GM12801 (cell line): Measurements from ENCODE around the gene TRAPPC10.

Experiments
- CTCF ChIP-seq: IDR thresholded peaks from one replicate; pipeline ENCODE4 v1.5.1; 2011; ENCODE audit warnings: control low read depth; ENCODE audit not compliant: insufficient read length; ENCODE audit errors: extremely low read depth

The TRAPPC10 gene

GRCh38 chr21:44087426-44088400, 75.6 kb downstream of the TRAPPC10 start:
- TF ChIP-seq CTCF, result no peak

GRCh38 chr21:44088401-44088780, 76.3 kb downstream of the TRAPPC10 start:
- no peak for TF ChIP-seq CTCF

- TF ChIP-seq CTCF, result no peak
Observed at GRCh38 chr21:44089001-44089911, 77.1 kb downstream of the TRAPPC10 start.

- no peak for TF ChIP-seq CTCF
Observed at GRCh38 chr21:44090325-44090724, 78.2 kb downstream of the TRAPPC10 start.

- TF ChIP-seq CTCF, result no peak
Observed at GRCh38 chr21:44092211-44092610, 80.1 kb downstream of the TRAPPC10 start.

- TF ChIP-seq CTCF, result no peak
Observed at GRCh38 chr21:44093761-44094160, 81.7 kb downstream of the TRAPPC10 start.

GRCh38 chr21:44094832-44095231, 82.7 kb downstream of the TRAPPC10 start:
- TF ChIP-seq CTCF, result no peak
